GM18951 (cell line): ENCODE results near the gene MACROH2A2.
A peak's percentile ranks its signal among the peaks of the same experiment; 100 is the strongest.

Experiments used
- POLR2A ChIP-seq: IDR thresholded peaks from 4 replicates; pipeline ENCODE4 v1.6.1; 2011; ENCODE audit warnings: mild to moderate bottlenecking; ENCODE audit not compliant: insufficient read length, insufficient read depth; ENCODE audit errors: extremely low read depth
- in situ Hi-C: fragments of 300-500 bp; cut with MboI; formaldehyde crosslinking; loops from one replicate; pipeline ENCODE4 v1.12.0; 2022; ENCODE audit warnings: low sequenced_read_pairs, mixed read lengths, inconsistent platforms; ENCODE audit not compliant: unreplicated experiment

The MACROH2A2 gene

GRCh38 chr10:70135684-70136083 is 83.0 kb downstream of the MACROH2A2 start:
- in situ Hi-C loops = no loop called here
- TF ChIP-seq POLR2A = no peak

GRCh38 chr10:70137135-70137534 is 84.5 kb downstream of the MACROH2A2 start:
- TF ChIP-seq POLR2A = no peak
- in situ Hi-C loops = no loop called here

GRCh38 chr10:70137927-70138883 is 85.6 kb downstream of the MACROH2A2 start:
- no peak for TF ChIP-seq POLR2A
- in situ Hi-C loops = no loop called here

GRCh38 chr10:70139151-70139996 is 86.7 kb downstream of the MACROH2A2 start:
- in situ Hi-C loops = no loop called here
- TF ChIP-seq POLR2A = no peak

- TF ChIP-seq POLR2A = no peak
- in situ Hi-C loops = no loop called here
These were observed 87.3 kb downstream of the MACROH2A2 start for GRCh38 chr10:70139997-70140250.

GRCh38 chr10:70140297-70140696 is 87.7 kb downstream of the MACROH2A2 start:
- no peak for TF ChIP-seq POLR2A
- in situ Hi-C loops = no loop called here

GRCh38 chr10:70142555-70142954 is 89.9 kb downstream of the MACROH2A2 start:
- TF ChIP-seq POLR2A = no peak
- in situ Hi-C loops = no loop called here

- TF ChIP-seq POLR2A = no peak
- in situ Hi-C loops = no loop called here
These were observed 91.9 kb downstream of the MACROH2A2 start for GRCh38 chr10:70144372-70145110.

GRCh38 chr10:70145166-70145665 is 92.6 kb downstream of the MACROH2A2 start:
- no peak for TF ChIP-seq POLR2A
- in situ Hi-C loops = no loop called here

GRCh38 chr10:70145666-70146488 is 93.2 kb downstream of the MACROH2A2 start:
- in situ Hi-C loops = no loop called here
- peak; percentile 47 for TF ChIP-seq POLR2A

GRCh38 chr10:70146489-70147258 is 94.0 kb downstream of the MACROH2A2 start, which contains the start of gene TYSND1:
Gene TYSND1, minus strand, starts transcription at chr10:70146700. Its CDS starts 114 bp downstream, at chr10:70146586.
- in situ Hi-C loops = no loop called here
- peak; percentile 79 for TF ChIP-seq POLR2A
